ENCODE measurements around the gene GGA1. TPM values are rescaled to one million over a fixed set of nuclear protein-coding genes. Genes with fewer than 3 reads are reported as not detected.

The GGA1 gene
- total and polyA plus RNA-seq, 9 of the 15 experiments (the other 6 are each of a cell fraction or from before 2014, with no cell fraction given) = 1.5 to 69.5 (median 31.6) TPM

DNA sequence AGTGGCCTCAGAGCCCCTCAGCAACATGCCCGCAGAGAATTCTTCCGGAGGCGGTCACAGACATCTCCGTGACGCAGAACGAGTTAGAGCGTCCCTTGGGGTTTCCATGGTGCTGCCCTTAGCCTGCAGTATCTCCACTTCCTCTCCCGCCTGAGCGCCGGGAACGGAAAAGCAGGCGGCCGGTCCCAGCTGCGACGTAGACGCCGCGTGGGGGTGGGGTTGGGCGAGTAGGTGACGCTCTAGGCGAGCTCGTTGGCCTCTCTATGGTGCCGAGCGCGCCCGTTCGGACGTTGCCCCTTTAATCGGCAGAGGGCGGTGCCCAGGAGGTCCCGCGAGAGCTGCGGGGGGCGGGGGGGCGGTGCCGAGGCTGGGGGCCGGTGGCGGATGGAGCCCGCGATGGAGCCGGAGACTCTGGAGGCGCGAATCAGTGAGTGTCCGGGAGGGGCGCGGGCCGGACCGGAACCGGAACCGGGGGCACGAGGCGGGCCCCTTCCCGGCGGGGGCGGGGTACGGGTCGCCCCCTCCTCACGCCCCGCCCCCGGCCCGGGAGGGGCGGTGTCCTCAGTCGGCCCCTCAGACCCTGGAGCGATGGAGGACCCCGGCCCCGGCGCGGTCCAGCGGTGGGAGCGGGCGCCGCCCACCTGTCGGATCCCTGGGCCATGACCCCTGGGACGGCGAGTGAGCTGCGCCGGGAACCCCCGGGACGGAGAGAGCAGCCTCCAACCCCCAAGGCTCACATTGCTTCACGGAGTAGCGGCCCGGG is at the start of gene GGA1 (continued):
- TF ChIP-seq, protein P1, sequence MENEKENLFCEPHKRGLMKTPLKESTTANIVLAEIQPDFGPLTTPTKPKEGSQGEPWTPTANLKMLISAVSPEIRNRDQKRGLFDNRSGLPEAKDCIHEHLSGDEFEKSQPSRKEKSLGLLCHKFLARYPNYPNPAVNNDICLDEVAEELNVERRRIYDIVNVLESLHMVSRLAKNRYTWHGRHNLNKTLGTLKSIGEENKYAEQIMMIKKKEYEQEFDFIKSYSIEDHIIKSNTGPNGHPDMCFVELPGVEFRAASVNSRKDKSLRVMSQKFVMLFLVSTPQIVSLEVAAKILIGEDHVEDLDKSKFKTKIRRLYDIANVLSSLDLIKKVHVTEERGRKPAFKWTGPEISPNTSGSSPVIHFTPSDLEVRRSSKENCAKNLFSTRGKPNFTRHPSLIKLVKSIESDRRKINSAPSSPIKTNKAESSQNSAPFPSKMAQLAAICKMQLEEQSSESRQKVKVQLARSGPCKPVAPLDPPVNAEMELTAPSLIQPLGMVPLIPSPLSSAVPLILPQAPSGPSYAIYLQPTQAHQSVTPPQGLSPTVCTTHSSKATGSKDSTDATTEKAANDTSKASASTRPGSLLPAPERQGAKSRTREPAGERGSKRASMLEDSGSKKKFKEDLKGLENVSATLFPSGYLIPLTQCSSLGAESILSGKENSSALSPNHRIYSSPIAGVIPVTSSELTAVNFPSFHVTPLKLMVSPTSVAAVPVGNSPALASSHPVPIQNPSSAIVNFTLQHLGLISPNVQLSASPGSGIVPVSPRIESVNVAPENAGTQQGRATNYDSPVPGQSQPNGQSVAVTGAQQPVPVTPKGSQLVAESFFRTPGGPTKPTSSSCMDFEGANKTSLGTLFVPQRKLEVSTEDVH (IDR thresholded peaks at IDR 0.05; ENCODE audit: low read depth, partially characterized antibody) = peak; percentile 90
- TF ChIP-seq, protein P2, sequence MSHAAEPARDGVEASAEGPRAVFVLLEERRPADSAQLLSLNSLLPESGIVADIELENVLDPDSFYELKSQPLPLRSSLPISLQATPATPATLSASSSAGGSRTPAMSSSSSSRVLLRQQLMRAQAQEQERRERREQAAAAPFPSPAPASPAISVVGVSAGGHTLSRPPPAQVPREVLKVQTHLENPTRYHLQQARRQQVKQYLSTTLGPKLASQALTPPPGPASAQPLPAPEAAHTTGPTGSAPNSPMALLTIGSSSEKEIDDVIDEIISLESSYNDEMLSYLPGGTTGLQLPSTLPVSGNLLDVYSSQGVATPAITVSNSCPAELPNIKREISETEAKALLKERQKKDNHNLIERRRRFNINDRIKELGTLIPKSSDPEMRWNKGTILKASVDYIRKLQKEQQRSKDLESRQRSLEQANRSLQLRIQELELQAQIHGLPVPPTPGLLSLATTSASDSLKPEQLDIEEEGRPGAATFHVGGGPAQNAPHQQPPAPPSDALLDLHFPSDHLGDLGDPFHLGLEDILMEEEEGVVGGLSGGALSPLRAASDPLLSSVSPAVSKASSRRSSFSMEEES (CRISPR knock-in tag; IDR thresholded peaks at IDR 0.05) = no peak
- TF ChIP-seq KDM4B (IDR thresholded peaks at IDR 0.05; ENCODE audit: borderline replicate concordance in 2 of 2, low read depth in 1 of 2) (peak in 1 of 2 experiments; percentile 92; a peak in 1 of 4 replicates), RBM39 (optimal IDR thresholded peaks at IDR 0.05; ENCODE audit: low read depth, low read length) (no peak), TSC22D4 (tag; IDR thresholded peaks at IDR 0.05) (no peak), TFAM (CRISPR knock-in tag; conservative IDR thresholded peaks at IDR 0.05) (no peak), U2AF1 (optimal IDR thresholded peaks at IDR 0.05; ENCODE audit: low read depth, low read length) (no peak), TAF7 (tag; IDR thresholded peaks at IDR 0.05) (peak; percentile 58; the same call in 1 of the 2 replicates), DNMT1 (IDR thresholded peaks at IDR 0.05) (no peak), ZC3H4 (CRISPR knock-in tag; IDR thresholded peaks at IDR 0.05; ENCODE audit: borderline replicate concordance) (no peak), THRAP3 (IDR thresholded peaks at IDR 0.05; ENCODE audit: borderline replicate concordance) (no peak), ZNF551 (CRISPR knock-in tag; IDR thresholded peaks at IDR 0.05) (no peak), CSDE1 (IDR thresholded peaks at IDR 0.05) (no peak), L3MBTL2 (IDR thresholded peaks at IDR 0.05) (peak; percentile 93; the same call in 1 of the 2 replicates)
- TF ChIP-seq, protein P3, sequence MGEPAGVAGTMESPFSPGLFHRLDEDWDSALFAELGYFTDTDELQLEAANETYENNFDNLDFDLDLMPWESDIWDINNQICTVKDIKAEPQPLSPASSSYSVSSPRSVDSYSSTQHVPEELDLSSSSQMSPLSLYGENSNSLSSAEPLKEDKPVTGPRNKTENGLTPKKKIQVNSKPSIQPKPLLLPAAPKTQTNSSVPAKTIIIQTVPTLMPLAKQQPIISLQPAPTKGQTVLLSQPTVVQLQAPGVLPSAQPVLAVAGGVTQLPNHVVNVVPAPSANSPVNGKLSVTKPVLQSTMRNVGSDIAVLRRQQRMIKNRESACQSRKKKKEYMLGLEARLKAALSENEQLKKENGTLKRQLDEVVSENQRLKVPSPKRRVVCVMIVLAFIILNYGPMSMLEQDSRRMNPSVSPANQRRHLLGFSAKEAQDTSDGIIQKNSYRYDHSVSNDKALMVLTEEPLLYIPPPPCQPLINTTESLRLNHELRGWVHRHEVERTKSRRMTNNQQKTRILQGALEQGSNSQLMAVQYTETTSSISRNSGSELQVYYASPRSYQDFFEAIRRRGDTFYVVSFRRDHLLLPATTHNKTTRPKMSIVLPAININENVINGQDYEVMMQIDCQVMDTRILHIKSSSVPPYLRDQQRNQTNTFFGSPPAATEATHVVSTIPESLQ (CRISPR knock-in tag; IDR thresholded peaks at IDR 0.05) = no peak; the same call in 1 of the 2 replicates
- TF ChIP-seq, protein P4, sequence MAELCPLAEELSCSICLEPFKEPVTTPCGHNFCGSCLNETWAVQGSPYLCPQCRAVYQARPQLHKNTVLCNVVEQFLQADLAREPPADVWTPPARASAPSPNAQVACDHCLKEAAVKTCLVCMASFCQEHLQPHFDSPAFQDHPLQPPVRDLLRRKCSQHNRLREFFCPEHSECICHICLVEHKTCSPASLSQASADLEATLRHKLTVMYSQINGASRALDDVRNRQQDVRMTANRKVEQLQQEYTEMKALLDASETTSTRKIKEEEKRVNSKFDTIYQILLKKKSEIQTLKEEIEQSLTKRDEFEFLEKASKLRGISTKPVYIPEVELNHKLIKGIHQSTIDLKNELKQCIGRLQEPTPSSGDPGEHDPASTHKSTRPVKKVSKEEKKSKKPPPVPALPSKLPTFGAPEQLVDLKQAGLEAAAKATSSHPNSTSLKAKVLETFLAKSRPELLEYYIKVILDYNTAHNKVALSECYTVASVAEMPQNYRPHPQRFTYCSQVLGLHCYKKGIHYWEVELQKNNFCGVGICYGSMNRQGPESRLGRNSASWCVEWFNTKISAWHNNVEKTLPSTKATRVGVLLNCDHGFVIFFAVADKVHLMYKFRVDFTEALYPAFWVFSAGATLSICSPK (IDR thresholded peaks at IDR 0.05; ENCODE audit: borderline replicate concordance) = no peak

All from K562 (cell line).